T-helper 2 cell treated with Interferon-gamma antibody and Interleukin-4, amounts not matched to agents 5 μg/mL and 100 μg/mL, for 36 hours (primary cell): Measurements from ENCODE around the gene PSMD10.
A peak's percentile ranks its signal among the peaks of the same experiment; 100 is the strongest.

ENCODE experiments used
- DNase-seq: peaks from one replicate; pipeline ENCODE4 v3.0.0; 2021; ENCODE audit warnings: low spot score
- H3K27ac Mint-ChIP-seq: one replicate; pipeline ENCODE4 v1.8.0; 2021; ENCODE audit warnings: mild to moderate bottlenecking, mixed read lengths
- H3K27me3 Mint-ChIP-seq: one replicate; pipeline ENCODE4 v1.8.0; 2021; ENCODE audit warnings: low read depth, mixed read lengths
- H3K36me3 Mint-ChIP-seq: one replicate; pipeline ENCODE4 v1.8.0; 2021; ENCODE audit warnings: low read depth, mixed read lengths
- H3K4me1 Mint-ChIP-seq: one replicate; pipeline ENCODE4 v1.8.0; 2021; ENCODE audit warnings: low read depth, mixed read lengths
- H3K4me3 Mint-ChIP-seq: one replicate; pipeline ENCODE4 v1.8.0; 2022; ENCODE audit warnings: mild to moderate bottlenecking, moderate library complexity, mixed read lengths
- H3K9me3 Mint-ChIP-seq: one replicate; pipeline ENCODE4 v1.8.0; 2021; ENCODE audit warnings: mixed read lengths

Gene PSMD10

DNA sequence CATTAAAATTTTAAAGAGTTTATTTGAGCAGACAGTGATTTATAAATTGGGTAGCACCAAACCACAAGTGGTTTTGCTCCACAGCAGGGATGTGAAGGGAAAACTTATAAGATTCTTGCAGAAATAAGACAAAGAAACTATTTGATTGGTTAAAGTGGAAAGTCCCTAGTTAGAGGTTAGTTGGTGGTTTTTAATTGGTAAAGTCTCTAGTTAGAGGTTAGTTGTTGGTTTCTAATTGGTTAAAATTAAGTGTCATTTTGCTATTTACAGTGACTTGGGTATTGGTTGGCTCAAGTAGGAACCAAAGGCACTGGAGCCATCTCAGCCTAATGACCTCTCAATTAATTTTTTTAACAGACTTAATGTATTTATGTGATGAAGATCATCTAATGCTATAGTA, 23.2 kb upstream of the PSMD10 start:
- peaks cover 3% of the 10 kb centered on the region for H3K4me1 Mint-ChIP-seq
- H3K4me3 Mint-ChIP-seq, result no peak overlapping the region
- H3K36me3 Mint-ChIP-seq, result no peaks in the 10 kb centered on the region
- H3K27ac Mint-ChIP-seq, result no peak overlapping the region
- DNase-seq, result no peak
- H3K9me3 Mint-ChIP-seq, result no peaks in the 10 kb centered on the region
- H3K27me3 Mint-ChIP-seq, result no peaks in the 10 kb centered on the region

DNA sequence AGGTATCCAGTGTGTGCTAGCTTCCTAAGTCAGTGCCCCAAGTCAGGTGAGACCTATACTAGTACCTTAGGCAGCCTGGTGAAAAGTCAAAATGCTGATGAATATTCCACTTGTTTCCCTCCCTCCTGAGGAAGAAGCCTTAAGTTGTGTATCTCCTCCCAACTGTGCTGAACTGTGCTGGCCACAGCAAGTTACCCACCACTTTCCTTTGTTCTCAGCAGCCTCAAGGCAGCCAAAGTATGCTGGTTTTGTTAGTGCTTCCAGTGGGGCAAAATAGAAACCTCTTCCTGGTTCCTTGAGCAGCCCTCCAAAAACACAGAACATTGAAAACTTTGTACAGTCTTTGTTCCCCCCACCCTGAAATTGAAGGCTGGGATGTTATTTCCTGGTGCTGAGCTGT, 14.1 kb upstream of the PSMD10 start:
- H3K4me3 Mint-ChIP-seq, result no peak overlapping the region
- no peak overlapping the region for H3K27ac Mint-ChIP-seq
- peaks cover 6% of the 10 kb centered on the region for H3K4me1 Mint-ChIP-seq
- no peak for DNase-seq
- no peaks in the 10 kb centered on the region for H3K9me3 Mint-ChIP-seq
- no peaks in the 10 kb centered on the region for H3K27me3 Mint-ChIP-seq
- H3K36me3 Mint-ChIP-seq, result no peaks in the 10 kb centered on the region

DNA sequence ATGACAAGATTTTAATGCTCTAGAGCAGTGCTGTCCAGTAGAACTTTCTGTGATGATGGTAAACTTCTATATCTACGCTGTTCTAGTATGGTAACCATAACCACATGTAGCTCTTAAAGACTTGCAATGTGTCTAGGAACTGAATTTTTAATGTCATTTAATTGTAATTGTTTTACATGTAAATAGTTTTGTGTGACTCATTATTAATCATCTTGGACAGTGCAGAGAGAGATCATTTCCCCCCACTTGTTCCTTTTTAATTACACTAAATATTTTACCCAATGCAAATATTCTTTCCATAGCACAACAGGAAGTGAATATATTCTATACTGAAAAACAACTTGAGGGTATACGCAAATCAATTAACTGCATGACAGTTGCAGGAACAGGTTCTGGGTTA, 6.0 kb upstream of the PSMD10 start:
- Mint-ChIP-seq H3K27me3 (no peaks in the 10 kb centered on the region), H3K9me3 (no peaks in the 10 kb centered on the region), H3K36me3 (no peaks in the 10 kb centered on the region), H3K4me1 (peaks cover 4% of the 10 kb centered on the region), H3K4me3 (no peak overlapping the region), H3K27ac (no peak overlapping the region)
- no peak for DNase-seq

DNA sequence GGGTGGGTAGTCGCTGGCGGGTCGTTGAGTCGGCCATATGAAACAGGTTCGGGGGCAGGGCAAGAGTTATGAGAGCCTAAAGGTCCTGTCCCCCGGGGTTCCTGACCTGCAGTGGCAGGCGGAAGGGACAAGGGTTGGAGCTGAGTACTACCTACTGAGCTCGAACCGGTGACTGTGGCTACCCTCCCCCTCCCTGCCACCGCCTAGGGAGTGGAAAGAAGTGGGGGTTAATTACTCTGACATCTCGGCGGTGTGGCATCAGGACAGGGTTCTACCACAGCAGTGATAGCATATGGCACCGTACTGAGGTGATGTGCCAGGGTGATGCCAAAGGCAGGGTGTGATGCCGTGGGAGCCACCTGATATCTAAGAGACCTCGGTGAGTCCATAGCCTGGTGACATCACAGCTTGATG, 543 bp upstream of the PSMD10 start:
- no peak for DNase-seq
- H3K9me3 Mint-ChIP-seq, result no peaks in the 10 kb centered on the region
- H3K4me3 Mint-ChIP-seq, result no peak overlapping the region
- no peak overlapping the region for H3K27ac Mint-ChIP-seq
- no peaks in the 10 kb centered on the region for H3K27me3 Mint-ChIP-seq
- H3K36me3 Mint-ChIP-seq, result no peaks in the 10 kb centered on the region
- H3K4me1 Mint-ChIP-seq, result peaks cover 12% of the 10 kb centered on the region

DNA sequence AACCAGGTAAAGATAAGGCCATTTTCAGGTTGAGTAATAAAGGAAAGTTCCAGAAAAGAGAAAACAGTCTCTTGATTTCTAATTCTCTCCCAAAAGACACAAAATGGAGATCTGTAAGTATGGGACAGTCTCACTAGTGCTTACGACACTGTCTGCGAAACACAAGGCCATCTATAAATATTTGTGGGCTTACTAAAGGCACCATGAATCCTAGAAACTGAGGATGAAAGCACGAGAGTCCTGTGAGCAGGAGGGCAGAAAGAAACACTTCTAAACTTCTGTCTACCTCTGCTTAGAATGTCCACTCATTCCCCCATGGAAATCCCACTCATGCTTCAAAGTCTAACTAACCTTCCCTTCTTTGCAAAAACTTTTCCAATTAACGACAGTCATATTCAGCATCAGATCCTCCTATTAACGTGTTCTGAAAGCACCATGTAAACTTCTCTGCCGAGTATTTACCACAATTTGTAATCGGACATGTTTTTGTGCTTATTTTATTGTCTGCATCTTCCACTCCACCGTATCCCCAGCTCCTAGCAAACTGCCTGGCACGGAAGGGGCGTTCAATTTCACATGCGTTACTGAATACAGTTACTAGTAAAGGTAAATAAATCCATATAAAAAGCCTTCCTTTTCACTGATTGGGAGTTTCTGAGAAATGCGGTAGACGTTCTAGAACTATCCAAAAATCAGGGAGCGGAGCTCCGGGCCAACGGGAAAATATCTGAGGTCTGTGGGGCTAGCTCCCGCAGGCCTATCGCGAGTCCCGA, 665 bp downstream of the PSMD10 start:
- H3K27me3 Mint-ChIP-seq, result no peaks in the 10 kb centered on the region
- DNase-seq, result no peak
- H3K36me3 Mint-ChIP-seq, result peaks cover 4% of the 10 kb centered on the region
- H3K9me3 Mint-ChIP-seq, result no peaks in the 10 kb centered on the region
- no peak overlapping the region for H3K27ac Mint-ChIP-seq
- H3K4me1 Mint-ChIP-seq, result peaks cover 12% of the 10 kb centered on the region
- no peak overlapping the region for H3K4me3 Mint-ChIP-seq

DNA sequence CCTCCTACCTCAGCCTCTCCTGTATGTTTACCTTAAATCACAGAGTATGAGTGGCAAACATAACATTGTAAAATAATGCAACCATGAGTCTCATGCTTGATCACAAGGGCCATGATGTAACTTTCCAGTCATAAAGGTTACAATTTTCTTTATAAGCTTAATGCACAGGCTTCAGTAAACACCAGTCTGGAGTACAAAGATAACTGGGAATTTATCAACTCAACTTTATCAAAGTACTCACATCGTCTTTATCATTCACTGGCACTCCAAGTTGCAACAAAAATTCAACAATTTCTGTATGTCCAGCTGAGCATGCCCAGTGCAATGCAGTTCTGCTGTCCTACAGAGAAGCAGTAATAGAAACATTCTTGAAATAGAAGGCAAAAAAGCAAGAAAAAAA, 2.8 kb downstream of the PSMD10 start:
- H3K27ac Mint-ChIP-seq, result no peak overlapping the region
- H3K4me3 Mint-ChIP-seq, result peak overlapping the region; percentile 45
- no peaks in the 10 kb centered on the region for H3K9me3 Mint-ChIP-seq

DNA sequence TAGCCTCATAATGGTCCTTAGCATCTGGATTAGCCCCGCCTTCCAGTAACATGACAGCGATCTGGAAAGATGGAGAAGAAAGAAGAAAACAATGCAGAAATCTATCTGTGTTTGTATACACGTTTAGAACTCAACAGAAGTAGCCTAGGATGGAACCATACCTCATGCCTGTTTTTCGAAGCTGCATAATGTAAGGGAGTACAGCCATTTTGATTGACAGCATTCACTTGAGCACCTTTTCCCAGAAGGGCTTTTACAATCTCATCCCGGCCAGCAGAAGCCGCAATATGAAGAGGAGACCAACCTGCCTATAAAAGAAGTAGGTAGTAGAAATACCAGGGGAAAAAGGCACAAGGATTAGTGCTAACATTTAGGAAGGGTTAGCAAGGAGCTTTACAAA, 3.5 kb downstream of the PSMD10 start:
- H3K27me3 Mint-ChIP-seq, result no peaks in the 10 kb centered on the region
- no peak overlapping the region for H3K27ac Mint-ChIP-seq
- DNase-seq, result no peak
- H3K4me3 Mint-ChIP-seq, result no peak overlapping the region
- no peaks in the 10 kb centered on the region for H3K9me3 Mint-ChIP-seq
- peaks cover 8% of the 10 kb centered on the region for H3K4me1 Mint-ChIP-seq
- peaks cover 9% of the 10 kb centered on the region for H3K36me3 Mint-ChIP-seq

More for the DNA sequence above, 2.8 kb downstream of the PSMD10 start:
- DNase-seq, result no peak
- Mint-ChIP-seq H3K27me3 (no peaks in the 10 kb centered on the region), H3K36me3 (peaks cover 9% of the 10 kb centered on the region), H3K4me1 (peaks cover 12% of the 10 kb centered on the region)

DNA sequence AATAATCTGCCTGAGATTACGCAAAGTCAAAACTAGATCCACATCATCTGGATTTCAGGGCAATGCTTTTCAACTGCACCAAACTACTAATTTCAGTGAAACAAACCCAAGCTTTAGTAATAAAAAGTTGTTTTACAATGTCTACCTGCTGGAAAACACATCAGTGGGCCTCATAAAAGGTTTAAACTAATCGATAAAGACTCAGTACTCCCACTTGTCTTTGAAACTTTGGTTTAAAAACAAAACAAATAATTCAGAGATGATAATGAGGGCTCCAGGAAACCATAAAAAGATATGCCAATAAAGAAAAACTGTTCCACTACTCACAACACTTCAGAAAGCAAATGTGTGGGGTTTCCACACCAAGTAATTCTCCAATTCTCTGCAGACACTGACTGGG, 10.2 kb downstream of the PSMD10 start:
- Mint-ChIP-seq H3K9me3 (no peaks in the 10 kb centered on the region), H3K4me3 (no peak overlapping the region), H3K27me3 (no peaks in the 10 kb centered on the region), H3K27ac (no peak overlapping the region), H3K4me1 (no peaks in the 10 kb centered on the region), H3K36me3 (peaks cover 7% of the 10 kb centered on the region)
- DNase-seq, result no peak

DNA sequence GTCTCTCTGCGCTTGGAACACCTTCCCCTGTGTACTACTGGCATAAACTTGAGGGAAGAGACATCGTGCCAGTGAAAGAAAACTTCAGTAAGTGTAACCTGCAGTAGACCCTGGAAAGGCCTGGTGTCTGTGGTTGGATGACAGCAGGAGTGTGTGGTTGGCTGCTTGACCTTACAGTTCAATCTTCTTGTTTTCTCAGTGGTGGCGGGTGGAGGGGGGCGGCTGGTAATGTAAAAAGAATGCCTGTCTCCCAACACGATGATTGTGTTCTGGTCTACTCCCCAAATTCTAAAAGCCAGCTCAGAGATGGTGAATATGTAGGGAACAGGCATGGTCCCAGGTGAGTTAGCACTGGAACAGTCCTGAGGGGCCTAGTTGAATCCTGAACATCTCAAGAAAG, 18.6 kb downstream of the PSMD10 start:
- no peaks in the 10 kb centered on the region for H3K36me3 Mint-ChIP-seq
- no peaks in the 10 kb centered on the region for H3K4me1 Mint-ChIP-seq
- no peaks in the 10 kb centered on the region for H3K9me3 Mint-ChIP-seq
- peaks cover 11% of the 10 kb centered on the region for H3K27me3 Mint-ChIP-seq
- no peak overlapping the region for H3K4me3 Mint-ChIP-seq
- no peak overlapping the region for H3K27ac Mint-ChIP-seq
- DNase-seq, result no peak

DNA sequence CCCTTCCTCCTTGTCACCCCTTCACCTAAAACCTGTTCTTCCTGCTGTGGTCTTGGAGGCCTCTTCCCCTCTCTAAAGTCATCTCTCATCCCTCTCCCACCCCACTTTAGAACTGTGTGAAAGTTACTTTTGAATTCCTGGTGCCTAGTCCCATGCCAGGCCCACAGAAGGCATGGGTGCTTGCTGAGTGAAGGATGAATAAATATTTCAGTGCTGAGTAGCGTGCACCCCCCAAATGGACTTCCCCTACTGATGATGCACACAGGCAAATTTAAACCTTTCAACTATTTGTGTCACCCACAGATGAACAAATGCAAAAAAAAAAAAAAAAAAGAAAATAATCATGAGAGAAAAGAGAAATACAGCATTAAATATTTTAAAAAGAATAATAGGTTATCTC, 19.8 kb downstream of the PSMD10 start:
- H3K27ac Mint-ChIP-seq, result no peak overlapping the region
- peaks cover 11% of the 10 kb centered on the region for H3K27me3 Mint-ChIP-seq
- H3K36me3 Mint-ChIP-seq, result no peaks in the 10 kb centered on the region
- no peaks in the 10 kb centered on the region for H3K9me3 Mint-ChIP-seq
- no peaks in the 10 kb centered on the region for H3K4me1 Mint-ChIP-seq
- DNase-seq, result no peak
- no peak overlapping the region for H3K4me3 Mint-ChIP-seq

DNA sequence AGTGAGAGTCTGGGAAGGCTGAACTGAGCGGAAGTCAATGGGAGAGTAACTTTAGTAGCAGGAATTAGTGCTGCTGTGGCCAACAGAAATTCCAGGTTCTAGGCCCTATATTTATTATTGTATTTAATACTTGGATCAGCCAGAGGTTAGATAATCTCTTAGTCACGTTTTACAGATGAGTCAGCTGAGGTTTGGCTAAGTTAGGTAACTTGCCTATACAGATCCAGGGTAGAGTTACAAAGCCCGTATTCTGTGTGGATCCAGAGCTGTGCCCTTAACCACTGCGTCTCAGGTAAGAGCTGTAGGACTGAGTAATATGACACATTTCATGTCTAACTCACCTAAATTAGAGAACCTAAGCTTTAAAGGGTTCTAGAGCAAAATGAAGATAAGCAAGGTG, 20.5 kb downstream of the PSMD10 start:
- H3K4me1 Mint-ChIP-seq, result no peaks in the 10 kb centered on the region
- no peaks in the 10 kb centered on the region for H3K36me3 Mint-ChIP-seq
- no peak overlapping the region for H3K27ac Mint-ChIP-seq
- H3K4me3 Mint-ChIP-seq, result no peak overlapping the region
- H3K27me3 Mint-ChIP-seq, result peaks cover 11% of the 10 kb centered on the region
- no peaks in the 10 kb centered on the region for H3K9me3 Mint-ChIP-seq
- DNase-seq, result no peak

DNA sequence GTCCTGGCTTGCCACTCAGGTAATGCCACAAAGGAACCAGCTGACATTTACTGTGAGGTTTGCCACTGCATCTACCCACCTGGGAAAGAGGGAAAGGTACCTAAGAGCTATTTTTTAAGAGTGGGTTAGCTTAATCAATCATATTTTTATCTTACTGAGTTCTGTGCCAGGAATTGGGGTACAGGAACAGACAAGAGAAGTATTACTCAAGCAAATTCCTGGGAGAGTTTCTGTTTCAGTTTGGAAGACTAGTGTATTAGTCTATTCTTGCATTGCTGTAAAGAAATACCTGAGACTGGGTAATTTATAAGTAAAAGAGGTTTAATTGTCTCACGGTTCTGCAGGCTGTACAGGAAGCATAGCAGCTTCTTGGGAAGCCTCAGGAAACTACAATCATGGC, 23.2 kb downstream of the PSMD10 start:
- H3K27ac Mint-ChIP-seq, result no peak overlapping the region
- H3K4me3 Mint-ChIP-seq, result no peak overlapping the region
- no peaks in the 10 kb centered on the region for H3K9me3 Mint-ChIP-seq
- H3K36me3 Mint-ChIP-seq, result no peaks in the 10 kb centered on the region
- DNase-seq, result no peak
- H3K27me3 Mint-ChIP-seq, result peaks cover 9% of the 10 kb centered on the region
- no peaks in the 10 kb centered on the region for H3K4me1 Mint-ChIP-seq

DNA sequence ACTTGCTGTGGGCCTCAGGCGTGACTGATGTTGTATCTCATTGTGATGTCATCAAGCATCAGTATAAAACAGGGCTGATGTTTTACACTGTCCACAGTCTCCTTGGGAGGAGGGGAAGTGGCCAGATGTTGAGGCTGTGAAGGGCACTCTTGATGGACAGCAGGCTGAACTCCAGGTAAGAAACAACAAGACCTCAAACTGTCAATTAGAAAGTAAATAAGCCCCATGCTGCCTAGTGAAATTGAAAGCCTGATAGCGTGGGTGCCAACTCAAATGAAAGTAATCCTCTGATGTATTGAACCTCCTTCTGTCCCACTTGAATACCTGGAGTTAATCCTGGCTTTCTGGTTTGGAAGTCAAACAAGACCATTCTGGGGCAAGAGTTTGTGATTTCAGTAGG, 26.7 kb downstream of the PSMD10 start:
- no peaks in the 10 kb centered on the region for H3K4me1 Mint-ChIP-seq
- no peaks in the 10 kb centered on the region for H3K9me3 Mint-ChIP-seq
- H3K27me3 Mint-ChIP-seq, result peaks cover 13% of the 10 kb centered on the region
- no peak for DNase-seq
- H3K4me3 Mint-ChIP-seq, result no peak overlapping the region
- H3K36me3 Mint-ChIP-seq, result no peaks in the 10 kb centered on the region
- no peak overlapping the region for H3K27ac Mint-ChIP-seq

DNA sequence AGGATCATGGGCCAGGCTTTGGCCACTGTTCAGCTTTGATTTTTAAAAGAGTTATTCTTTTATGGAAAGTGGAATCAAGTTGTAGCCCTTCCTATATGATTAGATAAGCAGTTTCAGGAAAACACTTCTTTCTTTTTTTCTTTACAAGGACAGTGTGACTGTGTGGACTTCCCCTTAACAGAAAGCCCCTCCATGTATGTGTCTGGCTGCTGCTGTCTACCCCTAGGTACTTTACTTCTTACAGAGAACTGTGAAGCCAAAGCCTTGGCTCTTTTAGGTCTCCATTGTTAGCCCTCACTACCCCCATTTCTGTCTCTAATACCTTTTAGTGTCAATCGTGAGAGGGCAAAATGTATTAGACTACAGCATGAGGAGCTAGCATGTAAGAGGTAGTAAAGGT, 27.3 kb downstream of the PSMD10 start:
- no peak overlapping the region for H3K4me3 Mint-ChIP-seq
- H3K27me3 Mint-ChIP-seq, result peaks cover 9% of the 10 kb centered on the region
- H3K4me1 Mint-ChIP-seq, result no peaks in the 10 kb centered on the region
- no peaks in the 10 kb centered on the region for H3K9me3 Mint-ChIP-seq
- no peaks in the 10 kb centered on the region for H3K36me3 Mint-ChIP-seq
- no peak for DNase-seq
- no peak overlapping the region for H3K27ac Mint-ChIP-seq

DNA sequence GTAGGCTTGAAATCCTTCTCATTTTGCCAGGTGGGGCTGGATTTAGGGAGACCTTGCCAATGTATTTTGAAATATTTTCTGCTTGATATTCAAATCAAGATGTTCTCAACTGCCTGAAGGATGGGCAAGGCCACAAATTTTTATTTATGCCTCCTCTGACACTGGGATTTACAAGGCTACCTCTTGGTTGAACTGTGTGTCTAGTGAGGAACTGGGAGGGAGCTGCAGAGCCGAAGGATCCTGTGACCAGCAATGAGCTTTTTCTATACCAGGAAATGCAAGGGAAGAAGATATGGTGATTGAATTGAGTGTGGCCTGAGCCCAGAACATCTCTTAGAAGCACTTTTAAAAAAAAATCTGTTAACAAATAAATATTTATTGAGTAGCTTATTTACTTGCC, 31.5 kb downstream of the PSMD10 start:
- Mint-ChIP-seq H3K9me3 (no peaks in the 10 kb centered on the region), H3K4me3 (no peak overlapping the region), H3K4me1 (no peaks in the 10 kb centered on the region), H3K36me3 (no peaks in the 10 kb centered on the region), H3K27me3 (peaks cover 16% of the 10 kb centered on the region), H3K27ac (no peak overlapping the region)
- DNase-seq, result no peak
